ENCODE results near the gene SLC38A3. TPM values are rescaled to one million over a fixed set of nuclear protein-coding genes. Genes with fewer than 3 reads are reported as not detected.

SLC38A3 gene
- total and polyA plus RNA-seq, 9 of the 15 experiments (the other 6 are each of a cell fraction or from before 2014, with no cell fraction given) = 0.09 to 0.38 (median 0.16) TPM; not detected in 6

DNA sequence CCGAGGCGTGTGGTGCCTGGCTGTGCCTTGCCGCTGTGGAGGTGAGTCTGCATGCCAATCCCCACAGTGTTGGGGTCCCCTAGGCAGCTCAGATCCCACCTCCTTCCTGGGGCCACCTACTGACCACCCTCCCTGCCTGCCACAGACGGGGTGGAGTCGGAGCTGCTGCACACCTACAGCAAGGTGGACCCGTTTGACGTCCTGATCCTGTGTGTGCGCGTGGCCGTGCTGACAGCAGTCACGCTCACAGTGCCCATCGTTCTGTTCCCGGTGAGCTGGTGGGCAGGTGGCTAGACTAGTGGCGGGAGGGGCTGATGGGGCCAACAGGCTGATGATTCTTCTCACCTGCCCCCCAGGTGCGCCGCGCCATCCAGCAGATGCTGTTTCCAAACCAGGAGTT is 13.4 kb downstream of the SLC38A3 start:
- H3K4me1 ChIP-seq (replicated peaks in 1 of 2; ENCODE audit: control insufficient read depth in 2 of 2, insufficient read depth in 2 of 2, low read length in 2 of 2) = peaks cover 0 to 5% of the 10 kb centered on the region in 2 experiments; a peak in 2 of 5 replicates
- peaks cover 3 to 37% of the 10 kb centered on the region in 2 experiments; a peak in 3 of 5 replicates for H3K27me3 ChIP-seq (ENCODE audit: control insufficient read depth in 2 of 2, insufficient read depth in 2 of 2, low read length in 2 of 2)
- FAIRE-seq (no peak), ATAC-seq (no peak), DNase-seq (ENCODE audit: extremely low read depth in 1 of 4, low spot score in 3 of 4) (no peak)
- no peaks in the 10 kb centered on the region for H3K79me2 ChIP-seq (ENCODE audit: control insufficient read depth, insufficient read depth, low read length)
- no peak overlapping the region for H2AFZ ChIP-seq (ENCODE audit: low read depth, low read length)
- intact Hi-C loops (cut with micrococcal nuclease) = no loop called here
- 18% methylated on average over 17 of the region's 17 CpGs for WGBS (ENCODE audit: insufficient coverage, low coverage, missing lambda C conversion rate)
- no TSS peak for BruUV-seq (replicated peaks)
- H3K9me3 ChIP-seq (replicated peaks; ENCODE audit: control insufficient read depth, insufficient read depth, low read depth, low read length) = no peaks in the 10 kb centered on the region
- ChIA-PET POLR2A (interaction anchor here (1.1 kb wide), 1 partner anchor 15 kb away, joined by 4 read pairs; no protein-coding TSS in a partner anchor), CTCF (ENCODE audit: low intra/inter-chr PET ratio) (no interaction called here)
- no peak overlapping the region for H3K27ac ChIP-seq (ENCODE audit: extremely low read depth, low read depth, low read length)
- H3K4me3 ChIP-seq = no peak overlapping the region
- H3K9ac ChIP-seq (ENCODE audit: insufficient read depth in 1 of 2, low read depth in 2 of 2, low read length in 2 of 2) = 0 out of 4 replicates have a peak overlapping the region, but pooled peaks of 1 of the 2 experiments have one; percentile 26
- H3K4me2 ChIP-seq (ENCODE audit: insufficient read depth, low read length) = no peak overlapping the region
- no peaks in the 10 kb centered on the region for H4K20me1 ChIP-seq (replicated peaks; ENCODE audit: control insufficient read depth, insufficient read depth, low read length)
- no peaks in the 10 kb centered on the region for H3K36me3 ChIP-seq (ENCODE audit: control insufficient read depth, insufficient read depth, low read length)
- in situ Hi-C loops (cut with MboI) = no loop called here
- H3K9me1 ChIP-seq (ENCODE audit: control insufficient read depth, insufficient read depth, low read length) = no peaks in the 10 kb centered on the region
- TF ChIP-seq HOMEZ (CRISPR knock-in tag; IDR thresholded peaks at IDR 0.05) (no peak), UBTF (IDR thresholded peaks at IDR 0.05; ENCODE audit: borderline replicate concordance in 1 of 2, low read depth in 2 of 2, low read length in 2 of 2) (no peak), ZNF551 (CRISPR knock-in tag; IDR thresholded peaks at IDR 0.05) (no peak), ZNF316 (IDR thresholded peaks at IDR 0.05) (no peak), MEF2D (tag; conservative IDR thresholded peaks at IDR 0.05; ENCODE audit: low read depth) (no peak), HOXB6 (CRISPR knock-in tag; IDR thresholded peaks at IDR 0.05; ENCODE audit: borderline replicate concordance) (no peak), ZNF584 (CRISPR knock-in tag; IDR thresholded peaks at IDR 0.05; ENCODE audit: low read depth) (no peak), CHD1 (IDR thresholded peaks at IDR 0.05; ENCODE audit: low read length) (no peak), ZNF707 (CRISPR knock-in tag; conservative IDR thresholded peaks at IDR 0.05) (no peak), ARID2 (IDR thresholded peaks at IDR 0.05) (no peak), ZBTB8A (IDR thresholded peaks at IDR 0.05; ENCODE audit: partially characterized antibody) (no peak), MED1 (CRISPR knock-in tag; IDR thresholded peaks at IDR 0.05; ENCODE audit: borderline replicate concordance) (no peak), SMAD1 (IDR thresholded peaks at IDR 0.05; ENCODE audit: low read depth, low read length, partially characterized antibody) (no peak)
- TF ChIP-seq, protein P1, sequence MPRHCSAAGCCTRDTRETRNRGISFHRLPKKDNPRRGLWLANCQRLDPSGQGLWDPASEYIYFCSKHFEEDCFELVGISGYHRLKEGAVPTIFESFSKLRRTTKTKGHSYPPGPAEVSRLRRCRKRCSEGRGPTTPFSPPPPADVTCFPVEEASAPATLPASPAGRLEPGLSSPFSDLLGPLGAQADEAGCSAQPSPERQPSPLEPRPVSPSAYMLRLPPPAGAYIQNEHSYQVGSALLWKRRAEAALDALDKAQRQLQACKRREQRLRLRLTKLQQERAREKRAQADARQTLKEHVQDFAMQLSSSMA (CRISPR knock-in tag; IDR thresholded peaks at IDR 0.05) = no peak
- TF ChIP-seq, protein P2, sequence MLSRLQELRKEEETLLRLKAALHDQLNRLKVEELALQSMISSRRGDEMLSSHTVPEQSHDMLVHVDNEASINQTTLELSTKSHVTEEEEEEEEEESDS (CRISPR knock-in tag; IDR thresholded peaks at IDR 0.05) = no peak

Data from K562 (cell line).